GM11168 (cell line): Measurements from ENCODE around the gene SPATA18.
"Not testable (repeated sequence)": the region's sequence is repeated elsewhere in the genome, so short reads cannot be mapped to it uniquely, and the experiment has no call there.

Experiments used
- in situ Hi-C: fragments of 300-500 bp; cut with MboI; formaldehyde crosslinking; loops from one replicate; pipeline ENCODE4 v1.12.0; 2022; ENCODE audit warnings: low sequenced_read_pairs; ENCODE audit not compliant: unreplicated experiment

SPATA18 gene

DNA sequence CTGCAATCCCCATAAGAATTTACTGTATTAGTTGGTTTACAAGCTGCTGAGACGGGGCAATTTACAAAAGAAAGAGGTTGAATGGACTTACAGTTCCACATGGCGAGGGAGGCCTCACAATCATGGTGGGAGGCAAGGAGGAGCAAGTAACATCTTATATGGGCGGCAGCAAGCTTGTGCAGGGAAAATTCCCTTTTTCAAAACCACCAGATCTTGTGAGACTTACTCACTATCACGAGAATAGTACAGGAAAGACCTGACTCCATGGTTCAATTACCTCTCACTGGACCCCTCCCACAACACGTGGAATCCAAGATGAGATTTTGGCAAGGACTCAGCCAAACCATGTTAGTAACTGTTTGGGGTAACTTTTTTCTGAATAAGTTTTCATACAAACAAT lies 1.8 kb upstream of the SPATA18 start:
- in situ Hi-C loops, result no loop called here

GRCh38 chr4:52051615-52052474 lies 741 bp downstream of the SPATA18 start:
- in situ Hi-C loops, result no loop called here

GRCh38 chr4:52052475-52052780 lies 1.3 kb downstream of the SPATA18 start:
- in situ Hi-C loops, result no loop called here

DNA sequence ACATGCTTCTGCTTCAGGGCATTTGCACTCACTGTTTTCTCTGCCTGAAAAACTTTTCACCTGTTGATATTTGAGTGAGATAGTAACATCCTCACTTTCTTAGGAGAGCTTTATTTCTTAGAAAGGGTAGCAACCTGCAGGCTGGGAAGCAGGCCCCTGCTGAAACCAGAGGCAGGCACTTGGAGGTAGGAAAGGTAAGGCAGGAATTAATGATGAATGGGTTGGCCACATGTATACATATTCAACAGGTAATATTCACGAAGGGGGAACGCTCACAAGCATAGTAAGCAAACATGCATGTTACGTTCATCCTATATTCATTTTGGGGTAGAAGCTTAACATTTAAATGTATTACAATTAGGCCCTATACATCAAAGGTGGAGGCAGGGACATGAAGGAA lies 3.1 kb downstream of the SPATA18 start:
- in situ Hi-C loops, result no loop called here

- in situ Hi-C loops, result no loop called here
These were observed 6.1 kb downstream of the SPATA18 start for GRCh38 chr4:52057196-52057595.

GRCh38 chr4:52058275-52058674 lies 7.2 kb downstream of the SPATA18 start:
- in situ Hi-C loops, result no loop called here

DNA sequence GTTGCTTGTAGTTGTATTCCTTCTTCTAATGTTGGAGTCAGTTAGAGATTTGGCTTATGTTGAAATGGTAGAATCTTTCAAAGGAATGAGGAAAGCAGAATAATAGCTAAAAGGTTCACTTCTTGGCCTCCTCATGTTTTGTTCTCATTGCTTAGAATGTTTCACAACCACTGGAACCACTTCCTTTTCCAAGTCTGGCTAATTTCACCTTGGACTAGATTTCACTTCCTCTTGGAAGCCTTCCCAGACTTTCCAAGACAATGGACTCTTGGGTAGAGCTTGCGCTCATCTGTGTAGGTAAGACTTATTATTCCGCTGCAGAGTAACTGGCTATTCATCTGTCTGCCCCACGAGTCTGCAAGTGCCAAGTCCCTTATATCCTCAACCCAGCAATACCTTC lies 8.3 kb downstream of the SPATA18 start:
- in situ Hi-C loops, result no loop called here

DNA sequence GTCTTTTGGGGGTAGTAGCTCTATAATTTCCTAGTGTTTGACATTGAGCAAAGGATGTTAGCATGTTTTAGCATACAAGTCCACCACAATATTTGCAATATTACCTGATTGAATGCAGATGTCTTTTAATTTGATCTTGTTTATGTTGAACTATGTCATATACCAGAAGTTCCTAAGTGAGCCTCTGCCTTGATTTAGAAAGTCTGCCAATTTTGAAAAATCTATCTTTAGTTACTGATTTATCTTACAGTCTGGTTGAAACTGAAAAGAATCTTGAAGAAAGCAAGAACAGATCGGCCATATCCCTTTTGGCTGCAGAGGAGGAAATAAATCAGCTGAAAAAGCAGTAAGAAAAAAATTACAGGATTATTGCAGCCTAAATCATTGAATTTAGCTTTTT lies 18.5 kb downstream of the SPATA18 start:
- in situ Hi-C loops, result no loop called here

GRCh38 chr4:52071791-52072546 lies 20.9 kb downstream of the SPATA18 start:
- in situ Hi-C loops, result no loop called here

GRCh38 chr4:52076731-52077130 lies 25.6 kb downstream of the SPATA18 start:
- in situ Hi-C loops, result no loop called here

DNA sequence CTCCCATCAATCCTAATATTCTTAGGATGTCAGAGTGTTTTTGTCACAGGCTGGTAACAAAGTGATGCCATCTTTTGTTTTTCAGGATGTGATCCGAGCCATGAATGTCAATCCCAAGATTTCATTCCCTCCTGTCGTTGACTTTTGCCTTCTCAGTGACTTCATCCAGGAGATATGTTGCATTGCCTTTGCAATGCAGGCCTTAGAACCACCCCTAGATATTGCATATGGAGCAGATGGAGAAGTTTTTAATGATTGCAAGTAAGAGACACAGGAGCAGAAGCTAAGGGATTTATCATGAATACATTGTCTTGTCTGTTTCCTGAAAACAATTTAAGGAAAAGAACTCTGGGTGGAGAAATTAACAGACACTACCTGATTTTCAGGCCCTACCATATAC lies 28.6 kb downstream of the SPATA18 start:
- in situ Hi-C loops, result no loop called here

- in situ Hi-C loops, result no loop called here
These were observed 30.1 kb downstream of the SPATA18 start for GRCh38 chr4:52081216-52081615.

DNA sequence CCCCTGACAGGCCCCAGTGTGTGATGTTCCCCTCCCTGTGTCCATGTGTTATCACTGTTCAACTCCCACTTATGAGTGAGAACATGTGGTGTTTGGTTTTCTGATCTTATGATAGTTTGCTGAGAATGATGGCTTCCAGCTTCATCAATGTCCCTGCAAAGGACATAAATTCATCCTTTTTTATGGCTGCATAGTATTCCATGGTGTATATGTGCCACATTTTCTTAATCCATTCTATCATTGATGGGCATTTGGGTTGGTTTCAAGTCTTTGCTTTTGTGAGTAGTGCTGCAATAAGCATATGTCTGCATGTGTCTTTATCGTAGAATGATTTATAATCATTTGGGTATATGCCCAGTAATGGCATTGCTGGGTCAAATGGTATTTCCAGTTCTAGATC lies 35.3 kb downstream of the SPATA18 start:
- in situ Hi-C loops, result not testable (repeated sequence)

- in situ Hi-C loops, result no loop called here
These were observed 40.7 kb downstream of the SPATA18 start for GRCh38 chr4:52091801-52092200.

DNA sequence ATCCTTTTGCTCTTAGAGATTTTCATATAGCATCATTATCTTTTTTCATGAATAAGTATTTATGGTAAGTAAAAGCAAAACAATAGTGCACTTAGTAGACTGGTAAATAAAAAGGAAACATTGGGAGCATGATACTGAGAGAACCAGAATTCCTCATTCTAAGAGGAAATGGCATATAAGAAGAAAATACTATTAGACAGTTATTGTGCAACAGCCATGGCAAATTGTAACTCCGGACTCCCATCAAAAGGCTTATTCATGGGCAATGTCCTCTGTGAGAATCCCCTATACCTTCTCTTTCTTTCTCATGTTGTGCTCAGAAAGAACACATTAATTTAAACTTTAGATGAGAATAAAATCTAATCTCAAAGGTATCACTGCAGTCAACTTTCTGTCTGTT lies 42.4 kb downstream of the SPATA18 start:
- in situ Hi-C loops, result no loop called here

DNA sequence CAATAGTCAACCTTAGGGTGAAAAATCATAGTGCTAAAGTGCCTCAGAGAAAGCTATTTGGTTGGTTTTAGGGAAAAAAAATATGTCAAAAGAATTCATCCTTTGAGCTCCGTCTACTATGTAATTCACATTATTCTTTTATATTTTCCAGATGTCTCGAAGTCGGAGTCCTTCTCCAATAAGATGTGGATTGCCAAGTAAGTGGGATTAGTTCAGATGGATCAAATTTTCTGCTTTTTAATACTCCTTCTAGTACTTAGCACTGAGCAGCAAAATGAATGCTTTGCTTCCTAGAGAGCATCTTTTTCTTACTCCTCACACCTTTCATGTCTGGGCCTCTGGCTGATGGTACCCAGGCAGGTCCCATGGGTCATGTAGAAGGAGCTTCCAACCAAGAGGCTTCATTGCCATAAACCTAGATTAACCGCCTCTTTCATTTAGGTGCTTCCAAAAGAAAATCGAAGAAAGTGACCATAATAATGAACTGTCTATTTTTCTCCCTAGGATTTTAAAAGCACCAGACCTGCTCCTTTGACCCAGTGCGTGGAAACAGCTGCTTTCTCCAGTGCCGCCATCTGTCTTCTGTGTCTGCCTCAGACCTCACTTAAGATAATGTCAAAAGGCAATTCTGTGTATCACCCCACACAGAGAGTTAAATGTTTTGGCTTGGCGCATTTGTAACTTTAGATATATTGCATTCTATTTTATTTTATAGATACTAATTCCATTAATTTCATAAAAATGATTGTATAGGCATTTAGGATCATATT lies 43.5 kb downstream of the SPATA18 start:
- in situ Hi-C loops, result no loop called here

- in situ Hi-C loops, result no loop called here
These were observed 44.3 kb downstream of the SPATA18 start for GRCh38 chr4:52095374-52095773.

GRCh38 chr4:52096048-52096447 lies 44.9 kb downstream of the SPATA18 start:
- in situ Hi-C loops, result no loop called here

DNA sequence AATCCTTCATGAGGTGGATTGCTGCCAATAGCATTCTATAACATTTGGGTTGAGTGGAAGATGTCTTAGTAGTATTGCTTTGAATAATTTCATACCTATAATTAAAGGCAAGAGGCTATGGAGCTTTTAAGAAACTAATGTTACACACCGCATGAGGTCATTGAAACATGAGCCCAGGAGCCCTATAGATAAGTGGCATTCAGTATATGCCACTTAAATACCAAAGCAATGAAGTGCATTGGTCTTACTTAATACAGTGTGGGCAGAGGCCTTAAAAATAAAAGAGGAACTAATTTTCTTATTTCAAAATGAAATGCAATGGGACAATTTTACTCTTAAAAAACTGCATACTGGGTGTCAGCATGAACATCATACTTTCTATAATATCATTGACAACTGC lies 47.5 kb downstream of the SPATA18 start:
- in situ Hi-C loops, result no loop called here

GRCh38 chr4:52099860-52100461 lies 48.9 kb downstream of the SPATA18 start:
- in situ Hi-C loops, result no loop called here

GRCh38 chr4:52102587-52102986 lies 51.5 kb downstream of the SPATA18 start:
- in situ Hi-C loops, result no loop called here
